Mucosa of stomach (tissue), 1 donor: ENCODE data around the gene HTRA3.

ENCODE experiments used
- H3K27me3 ChIP-seq: one replicate; pipeline ENCODE4 v1.7.0; 2013; ENCODE audit warnings: mild to moderate bottlenecking, low read length; ENCODE audit not compliant: control insufficient read depth, insufficient read depth
- H3K36me3 ChIP-seq: one replicate; pipeline ENCODE4 v1.7.0; 2013; ENCODE audit warnings: low read length; ENCODE audit not compliant: control insufficient read depth, insufficient read depth
- H3K4me1 ChIP-seq: one replicate; pipeline ENCODE4 v1.7.0; 2013; ENCODE audit warnings: mild to moderate bottlenecking, low read length; ENCODE audit not compliant: control insufficient read depth, insufficient read depth
- H3K4me3 ChIP-seq: one replicate; pipeline ENCODE4 v1.7.0; 2013; ENCODE audit warnings: low read length
- H3K9ac ChIP-seq: one replicate; pipeline ENCODE4 v1.7.0; 2013; ENCODE audit warnings: mild to moderate bottlenecking, low read length, moderate library complexity
- H3K9me3 ChIP-seq: one replicate; pipeline ENCODE4 v1.7.0; 2013; ENCODE audit warnings: mild to moderate bottlenecking, low read length, moderate library complexity; ENCODE audit not compliant: control insufficient read depth
- donor health status: Pancreatic carcinoma.

HTRA3 gene

GRCh38 chr4:8236920-8237195 lies 32.7 kb upstream of the HTRA3 start:
- no peaks in the 10 kb centered on the region for H3K9me3 ChIP-seq
- peaks cover 16% of the 10 kb centered on the region for H3K4me1 ChIP-seq
- no peak overlapping the region for H3K9ac ChIP-seq
- H3K27me3 ChIP-seq = no peaks in the 10 kb centered on the region
- no peak overlapping the region for H3K4me3 ChIP-seq
- peaks cover 12% of the 10 kb centered on the region for H3K36me3 ChIP-seq

GRCh38 chr4:8237256-8237989 lies 32.1 kb upstream of the HTRA3 start:
- Histone ChIP-seq H3K27me3 (no peaks in the 10 kb centered on the region), H3K9ac (no peak overlapping the region), H3K4me1 (peaks cover 18% of the 10 kb centered on the region), H3K36me3 (peaks cover 12% of the 10 kb centered on the region), H3K9me3 (no peaks in the 10 kb centered on the region), H3K4me3 (no peak overlapping the region)

GRCh38 chr4:8238036-8238511 lies 31.5 kb upstream of the HTRA3 start:
- Histone ChIP-seq H3K27me3 (no peaks in the 10 kb centered on the region), H3K4me1 (peaks cover 22% of the 10 kb centered on the region), H3K9ac (no peak overlapping the region), H3K4me3 (no peak overlapping the region), H3K36me3 (peaks cover 12% of the 10 kb centered on the region), H3K9me3 (no peaks in the 10 kb centered on the region)

GRCh38 chr4:8238515-8239053 lies 31.0 kb upstream of the HTRA3 start:
- Histone ChIP-seq H3K4me1 (peaks cover 22% of the 10 kb centered on the region), H3K27me3 (no peaks in the 10 kb centered on the region), H3K4me3 (no peak overlapping the region), H3K9me3 (no peaks in the 10 kb centered on the region), H3K9ac (no peak overlapping the region), H3K36me3 (peaks cover 12% of the 10 kb centered on the region)

- H3K4me1 ChIP-seq = peaks cover 22% of the 10 kb centered on the region
- H3K27me3 ChIP-seq = no peaks in the 10 kb centered on the region
- no peak overlapping the region for H3K4me3 ChIP-seq
- peaks cover 11% of the 10 kb centered on the region for H3K36me3 ChIP-seq
- H3K9ac ChIP-seq = no peak overlapping the region
- no peaks in the 10 kb centered on the region for H3K9me3 ChIP-seq
Observed at GRCh38 chr4:8239226-8239625, 30.3 kb upstream of the HTRA3 start.

GRCh38 chr4:8239661-8240060 lies 29.9 kb upstream of the HTRA3 start:
- Histone ChIP-seq H3K27me3 (no peaks in the 10 kb centered on the region), H3K4me3 (no peak overlapping the region), H3K4me1 (peaks cover 22% of the 10 kb centered on the region), H3K9me3 (no peaks in the 10 kb centered on the region), H3K36me3 (peaks cover 6% of the 10 kb centered on the region), H3K9ac (no peak overlapping the region)

- Histone ChIP-seq H3K4me3 (no peak overlapping the region), H3K4me1 (peaks cover 22% of the 10 kb centered on the region), H3K36me3 (peaks cover 5% of the 10 kb centered on the region), H3K27me3 (no peaks in the 10 kb centered on the region), H3K9ac (no peak overlapping the region), H3K9me3 (no peaks in the 10 kb centered on the region)
Observed at GRCh38 chr4:8240211-8241041, 29.1 kb upstream of the HTRA3 start.

GRCh38 chr4:8241211-8241779 lies 28.3 kb upstream of the HTRA3 start:
- Histone ChIP-seq H3K9me3 (no peaks in the 10 kb centered on the region), H3K9ac (no peak overlapping the region), H3K36me3 (peaks cover 5% of the 10 kb centered on the region), H3K4me1 (peaks cover 23% of the 10 kb centered on the region), H3K4me3 (no peak overlapping the region), H3K27me3 (no peaks in the 10 kb centered on the region)

- H3K4me3 ChIP-seq = no peak overlapping the region
- H3K9me3 ChIP-seq = no peaks in the 10 kb centered on the region
- no peak overlapping the region for H3K9ac ChIP-seq
- H3K27me3 ChIP-seq = no peaks in the 10 kb centered on the region
- peaks cover 5% of the 10 kb centered on the region for H3K36me3 ChIP-seq
- H3K4me1 ChIP-seq = peaks cover 31% of the 10 kb centered on the region
Observed at GRCh38 chr4:8241895-8242696, 27.5 kb upstream of the HTRA3 start.

- peaks cover under 1% of the 10 kb centered on the region for H3K36me3 ChIP-seq
Observed at GRCh38 chr4:8242782-8243560, 26.6 kb upstream of the HTRA3 start.

More at GRCh38 chr4:8242782-8243560, 26.6 kb upstream of the HTRA3 start:
- H3K4me3 ChIP-seq = no peak overlapping the region
- peaks cover 36% of the 10 kb centered on the region for H3K4me1 ChIP-seq
- no peak overlapping the region for H3K9ac ChIP-seq
- H3K9me3 ChIP-seq = no peaks in the 10 kb centered on the region
- no peaks in the 10 kb centered on the region for H3K27me3 ChIP-seq
